ENCODE measurements around the gene ACTRT2. TPM values are rescaled to one million over a fixed set of nuclear protein-coding genes. Genes with fewer than 3 reads are reported as not detected.

Gene ACTRT2
- total RNA-seq, 2 experiments from 2014 or later: not detected

DNA sequence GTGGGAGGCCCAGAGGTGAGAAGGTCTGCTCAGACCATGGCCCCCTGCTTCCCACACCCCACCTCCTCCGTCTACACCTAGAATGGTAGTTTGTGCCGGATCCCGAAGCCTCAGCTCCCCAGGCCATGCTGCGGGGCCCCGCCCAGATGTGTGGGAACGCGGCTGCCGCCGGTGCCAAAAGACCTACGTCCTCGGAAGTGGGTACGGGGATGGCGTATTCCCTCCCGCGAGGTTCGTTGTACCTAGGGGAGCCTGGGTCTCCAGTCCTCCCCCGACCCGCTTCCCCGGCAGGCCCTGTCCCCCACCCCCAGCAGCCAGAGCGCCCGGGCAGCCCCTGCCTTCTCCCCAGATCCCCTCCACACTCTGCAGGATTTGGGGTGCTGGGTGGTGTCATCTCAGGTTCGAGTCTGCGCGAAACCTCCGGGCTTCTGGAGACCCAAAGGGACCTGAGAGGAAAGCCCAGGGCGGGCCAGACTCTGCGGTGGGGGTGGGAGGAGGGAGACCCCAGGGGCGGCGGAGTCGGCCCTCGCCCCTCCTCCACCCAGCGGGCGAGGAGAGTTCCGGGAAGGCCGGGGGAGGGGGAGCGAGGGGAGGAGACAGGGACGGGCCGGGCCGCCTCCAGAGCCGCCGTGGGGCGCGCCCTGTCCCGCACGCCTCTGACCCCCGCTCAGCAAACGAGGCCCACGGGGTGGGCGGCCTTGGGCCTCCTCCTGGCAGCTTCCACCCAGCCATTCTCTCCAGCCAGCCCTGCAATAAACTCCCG, 41.5 kb downstream of the ACTRT2 start:
- Mint-ChIP-seq H3K4me1 (ENCODE audit: low read depth) (no peaks in the 10 kb centered on the region), H3K36me3 (ENCODE audit: low read depth) (no peaks in the 10 kb centered on the region), H3K4me3 (no peak overlapping the region), H3K9me3 (no peaks in the 10 kb centered on the region), H3K27ac (no peak overlapping the region), H3K27me3 (ENCODE audit: low read depth) (peaks cover 7% of the 10 kb centered on the region)
- intact Hi-C loops (cut with micrococcal nuclease): no loop called here
- no peak for DNase-seq
- CTCF ChIA-PET: no interaction called here

GRCh38 chr1:3063379-3064295, 42.4 kb downstream of the ACTRT2 start:
- DNase-seq: no peak
- no peaks in the 10 kb centered on the region for H3K9me3 Mint-ChIP-seq
- no peaks in the 10 kb centered on the region for H3K4me1 Mint-ChIP-seq (ENCODE audit: low read depth)
- CTCF ChIA-PET: no interaction called here
- no peaks in the 10 kb centered on the region for H3K36me3 Mint-ChIP-seq (ENCODE audit: low read depth)
- intact Hi-C loops (cut with micrococcal nuclease): no loop called here
- no peak overlapping the region for H3K4me3 Mint-ChIP-seq
- no peak overlapping the region for H3K27ac Mint-ChIP-seq
- peaks cover 7% of the 10 kb centered on the region for H3K27me3 Mint-ChIP-seq (ENCODE audit: low read depth)

DNA sequence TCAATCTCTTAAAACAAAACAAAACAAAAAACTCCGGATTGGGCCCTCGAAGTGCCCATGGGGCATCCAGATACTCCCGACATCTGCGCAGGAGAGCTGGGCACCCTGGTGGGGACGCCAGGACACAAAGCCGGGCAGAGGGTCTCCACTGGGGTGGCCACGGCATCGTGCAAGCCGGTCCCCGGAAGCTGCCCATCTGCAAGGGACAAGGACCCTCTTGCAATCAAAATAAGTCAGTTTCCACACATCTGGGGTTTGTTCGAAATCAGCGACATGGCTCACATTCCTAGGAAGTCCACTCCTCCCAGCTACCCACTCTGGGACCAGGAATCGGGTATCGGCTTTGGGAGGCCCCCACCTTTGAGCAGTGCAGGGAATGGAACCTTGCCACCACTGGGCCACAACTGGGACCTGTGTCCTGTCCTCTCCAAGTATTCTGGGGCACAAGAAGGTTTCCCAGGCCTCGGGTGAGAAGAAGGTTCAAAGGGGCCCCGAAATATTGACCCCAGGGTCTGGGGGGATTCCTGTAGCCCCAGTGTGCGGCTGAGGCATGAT, 43.1 kb downstream of the ACTRT2 start:
- H3K4me3 Mint-ChIP-seq: no peak overlapping the region
- intact Hi-C loops (cut with micrococcal nuclease): no loop called here
- H3K36me3 Mint-ChIP-seq (ENCODE audit: low read depth): no peaks in the 10 kb centered on the region
- CTCF ChIA-PET: no interaction called here
- no peak for DNase-seq
- peaks cover 2% of the 10 kb centered on the region for H3K4me1 Mint-ChIP-seq (ENCODE audit: low read depth)
- no peak overlapping the region for H3K27ac Mint-ChIP-seq
- peaks cover 10% of the 10 kb centered on the region for H3K27me3 Mint-ChIP-seq (ENCODE audit: low read depth)
- H3K9me3 Mint-ChIP-seq: no peaks in the 10 kb centered on the region

DNA sequence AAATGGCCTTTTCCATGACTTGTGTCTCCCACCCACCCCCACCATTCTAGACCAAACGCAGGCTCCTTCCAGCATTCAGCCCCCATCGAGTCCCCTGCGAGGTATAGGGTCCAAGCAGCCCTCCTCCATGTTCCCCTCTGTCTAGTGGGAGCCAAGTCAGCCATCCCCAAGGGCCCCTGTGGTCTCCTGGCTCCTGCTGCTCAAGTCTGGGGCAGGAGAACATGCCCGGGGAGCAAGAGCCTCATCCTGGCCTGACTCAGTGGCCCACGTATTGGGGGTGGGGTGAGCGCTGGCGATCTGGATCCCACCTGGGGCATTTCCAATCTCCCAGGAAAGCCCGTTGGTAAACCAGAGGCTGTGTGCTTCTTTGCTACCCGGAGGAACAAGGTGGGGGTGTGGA, 43.6 kb downstream of the ACTRT2 start:
- Mint-ChIP-seq H3K27me3 (ENCODE audit: low read depth) (peaks cover 10% of the 10 kb centered on the region), H3K27ac (no peak overlapping the region), H3K36me3 (ENCODE audit: low read depth) (no peaks in the 10 kb centered on the region), H3K9me3 (no peaks in the 10 kb centered on the region), H3K4me3 (no peak overlapping the region), H3K4me1 (ENCODE audit: low read depth) (peaks cover 2% of the 10 kb centered on the region)
- no peak for DNase-seq
- intact Hi-C loops (cut with micrococcal nuclease): no loop called here
- CTCF ChIA-PET: no interaction called here

GRCh38 chr1:3065396-3065795, 44.1 kb downstream of the ACTRT2 start:
- no peak overlapping the region for H3K4me3 Mint-ChIP-seq
- intact Hi-C loops (cut with micrococcal nuclease): no loop called here
- peaks cover 10% of the 10 kb centered on the region for H3K27me3 Mint-ChIP-seq (ENCODE audit: low read depth)
- DNase-seq: no peak
- H3K9me3 Mint-ChIP-seq: no peaks in the 10 kb centered on the region
- H3K4me1 Mint-ChIP-seq (ENCODE audit: low read depth): peaks cover 2% of the 10 kb centered on the region
- no peak overlapping the region for H3K27ac Mint-ChIP-seq
- CTCF ChIA-PET: no interaction called here
- no peaks in the 10 kb centered on the region for H3K36me3 Mint-ChIP-seq (ENCODE audit: low read depth)

- Mint-ChIP-seq H3K27ac (no peak overlapping the region), H3K36me3 (ENCODE audit: low read depth) (no peaks in the 10 kb centered on the region), H3K27me3 (ENCODE audit: low read depth) (peaks cover 10% of the 10 kb centered on the region), H3K9me3 (no peaks in the 10 kb centered on the region), H3K4me1 (ENCODE audit: low read depth) (peaks cover 2% of the 10 kb centered on the region), H3K4me3 (no peak overlapping the region)
- intact Hi-C loops (cut with micrococcal nuclease): no loop called here
- CTCF ChIA-PET: no interaction called here
- DNase-seq: no peak
Measured at GRCh38 chr1:3065797-3066196, 44.5 kb downstream of the ACTRT2 start.

DNA sequence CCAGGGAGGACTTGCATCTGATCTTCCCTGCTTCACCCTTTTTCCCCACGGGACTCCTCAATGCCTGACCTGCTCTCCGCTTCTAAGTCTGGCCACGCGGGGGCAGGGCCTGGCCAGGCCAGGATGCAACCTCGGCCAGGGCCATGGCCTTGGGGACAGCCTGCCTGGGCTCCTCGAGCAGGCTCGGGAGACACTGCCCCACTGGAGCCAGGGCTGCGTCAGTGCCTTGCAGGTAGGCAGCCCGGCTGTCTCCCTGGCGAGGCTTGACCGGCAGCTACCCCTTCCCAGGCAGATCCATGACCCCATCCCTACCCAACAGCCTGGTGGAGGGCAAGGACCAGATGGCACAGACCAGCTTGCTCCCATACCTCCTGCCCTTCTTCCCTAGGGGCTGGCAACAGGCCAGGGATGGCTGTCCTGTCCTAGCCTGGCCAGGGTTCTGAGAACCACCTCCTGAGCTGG, 45.0 kb downstream of the ACTRT2 start:
- no peak for DNase-seq
- Mint-ChIP-seq H3K27ac (no peak overlapping the region), H3K27me3 (ENCODE audit: low read depth) (peaks cover 11% of the 10 kb centered on the region), H3K9me3 (no peaks in the 10 kb centered on the region), H3K4me3 (no peak overlapping the region), H3K4me1 (ENCODE audit: low read depth) (peaks cover 2% of the 10 kb centered on the region), H3K36me3 (ENCODE audit: low read depth) (no peaks in the 10 kb centered on the region)
- intact Hi-C loops (cut with micrococcal nuclease): no loop called here
- CTCF ChIA-PET: no interaction called here

GRCh38 chr1:3066826-3067225, 45.6 kb downstream of the ACTRT2 start:
- CTCF ChIA-PET: no interaction called here
- no peak overlapping the region for H3K4me3 Mint-ChIP-seq
- H3K4me1 Mint-ChIP-seq (ENCODE audit: low read depth): peaks cover 2% of the 10 kb centered on the region
- intact Hi-C loops (cut with micrococcal nuclease): no loop called here
- no peaks in the 10 kb centered on the region for H3K9me3 Mint-ChIP-seq
- peaks cover 15% of the 10 kb centered on the region for H3K27me3 Mint-ChIP-seq (ENCODE audit: low read depth)
- H3K36me3 Mint-ChIP-seq (ENCODE audit: low read depth): no peaks in the 10 kb centered on the region
- no peak for DNase-seq
- H3K27ac Mint-ChIP-seq: no peak overlapping the region

DNA sequence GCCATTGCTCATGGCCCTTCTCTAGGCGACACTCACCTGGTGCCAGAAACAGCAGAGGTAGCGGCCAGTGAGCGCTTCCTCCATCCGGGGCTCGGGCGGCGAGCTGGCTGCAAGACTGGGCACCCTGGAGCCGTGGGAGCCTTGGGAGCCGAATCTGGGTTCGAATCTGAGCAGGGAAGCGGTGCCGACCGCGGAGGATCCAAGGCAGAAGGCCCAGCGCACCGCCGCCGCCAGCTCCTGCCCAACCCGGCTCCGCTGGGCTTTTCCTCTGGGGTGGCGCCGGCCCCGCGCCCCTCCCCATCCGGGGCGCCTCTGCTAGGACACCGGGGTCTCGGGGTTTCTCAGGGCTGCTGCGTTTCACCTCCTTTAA, 46.0 kb downstream of the ACTRT2 start:
- CTCF ChIA-PET: no interaction called here
- no peaks in the 10 kb centered on the region for H3K9me3 Mint-ChIP-seq
- peaks cover 20% of the 10 kb centered on the region for H3K27me3 Mint-ChIP-seq (ENCODE audit: low read depth)
- no peak overlapping the region for H3K4me3 Mint-ChIP-seq
- no peak for DNase-seq
- no peaks in the 10 kb centered on the region for H3K36me3 Mint-ChIP-seq (ENCODE audit: low read depth)
- H3K27ac Mint-ChIP-seq: no peak overlapping the region
- intact Hi-C loops (cut with micrococcal nuclease): no loop called here
- H3K4me1 Mint-ChIP-seq (ENCODE audit: low read depth): peaks cover 2% of the 10 kb centered on the region

GRCh38 chr1:3067671-3068563, 46.6 kb downstream of the ACTRT2 start:
- Mint-ChIP-seq H3K4me3 (no peak overlapping the region), H3K27me3 (ENCODE audit: low read depth) (peaks cover 21% of the 10 kb centered on the region), H3K4me1 (ENCODE audit: low read depth) (peaks cover 2% of the 10 kb centered on the region), H3K36me3 (ENCODE audit: low read depth) (no peaks in the 10 kb centered on the region), H3K9me3 (no peaks in the 10 kb centered on the region), H3K27ac (no peak overlapping the region)
- DNase-seq: no peak
- CTCF ChIA-PET: no interaction called here
- intact Hi-C loops (cut with micrococcal nuclease): no loop called here

GRCh38 chr1:3068564-3069431, 47.5 kb downstream of the ACTRT2 start, which contains the start of gene PRDM16:
Gene PRDM16 (plus strand): TSS chr1:3069203. CDS start chr1:3069260, 57 bp downstream.
- Mint-ChIP-seq H3K27me3 (ENCODE audit: low read depth) (peaks cover 21% of the 10 kb centered on the region), H3K9me3 (no peaks in the 10 kb centered on the region), H3K27ac (no peak within 1 kb of the TSS), H3K36me3 (ENCODE audit: low read depth) (no peaks in the 10 kb centered on the region), H3K4me3 (peak within 1 kb of the TSS; percentile 71), H3K4me1 (ENCODE audit: low read depth) (peaks cover 2% of the 10 kb centered on the region)
- intact Hi-C loops (cut with micrococcal nuclease): no loop called here
- CTCF ChIA-PET: no interaction called here
- peak; percentile 40 for DNase-seq

Measured in activated naive CD4-positive, alpha-beta T cell treated with anti-CD3 and anti-CD28 coated beads for 36 hours (primary cell).